A549 (cell line): ENCODE data around the gene GSTA2.
"Not testable (repeated sequence)": the region's sequence is repeated elsewhere in the genome, so short reads cannot be mapped to it uniquely, and the experiment has no call there.

ENCODE experiments used
- MYC ChIP-seq: IDR thresholded peaks from 2 replicates; pipeline ENCODE4 v1.6.1; 2012; ENCODE audit warnings: mild to moderate bottlenecking, inconsistent platforms, low read length, improper control_type of control experiment, borderline replicate concordance
- TF ChIP-seq, protein P1 (sequence below): IDR thresholded peaks from 2 replicates; pipeline ENCODE4 v1.6.1; 2012

DNA sequence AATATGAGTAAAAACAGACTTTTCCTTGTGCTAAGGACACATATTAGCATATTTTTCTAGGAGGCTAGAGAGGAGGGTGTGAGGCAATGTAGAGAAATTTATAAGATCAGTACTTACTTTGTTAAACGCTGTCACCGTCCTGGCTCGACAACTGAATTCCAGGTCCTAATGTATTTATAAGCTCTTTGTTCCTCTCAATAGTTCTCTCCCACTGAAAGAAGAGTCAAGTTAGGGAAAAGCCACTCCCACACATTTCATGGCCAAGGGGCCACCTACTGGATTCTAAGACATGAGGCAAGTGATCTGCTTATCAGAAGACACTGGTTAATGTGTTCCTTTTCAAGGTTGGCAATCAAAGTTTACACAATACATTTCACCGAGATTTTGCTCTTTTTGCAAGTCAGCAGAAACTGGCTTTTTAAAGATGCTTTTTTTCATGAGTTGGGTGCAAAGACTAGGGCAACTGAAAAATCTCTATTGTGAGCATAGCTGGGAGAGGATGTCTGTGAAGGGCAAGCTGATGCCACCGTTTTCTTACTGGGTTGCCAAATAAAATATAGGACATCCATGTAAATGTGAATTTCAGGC is 40.5 kb upstream of the GSTA2 start, which contains the start of gene GSTA1:
- not testable (repeated sequence) for TF ChIP-seq MYC
- TF ChIP-seq, protein P1, sequence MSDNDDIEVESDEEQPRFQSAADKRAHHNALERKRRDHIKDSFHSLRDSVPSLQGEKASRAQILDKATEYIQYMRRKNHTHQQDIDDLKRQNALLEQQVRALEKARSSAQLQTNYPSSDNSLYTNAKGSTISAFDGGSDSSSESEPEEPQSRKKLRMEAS = not testable (repeated sequence)
